GM18520 (cell line): ENCODE measurements around the gene UNC13C.
"Not testable (repeated sequence)": the region's sequence is repeated elsewhere in the genome, so short reads cannot be mapped to it uniquely, and the experiment has no call there.

ENCODE experiments used
- ATAC-seq: cut with Tn5 transposase; IDR thresholded peaks from one replicate; pipeline ENCODE4 v1.9.1; 2021; ENCODE audit not compliant: unreplicated experiment

The UNC13C gene

GRCh38 chr15:53978253-53978906 is at the start of gene UNC13C:
UNC13C (plus strand) TSS chr15:53978441; CDS start chr15:54012904, 34,463 bp downstream.
- ATAC-seq, result no peak

- no peak for ATAC-seq
Measured at GRCh38 chr15:53936137-53936536, 42.1 kb upstream of the UNC13C start.

- ATAC-seq, result not testable (repeated sequence)
Measured at GRCh38 chr15:53937632-53938031, 40.6 kb upstream of the UNC13C start.

- ATAC-seq, result no peak
Measured at GRCh38 chr15:53950572-53950971, 27.7 kb upstream of the UNC13C start.

GRCh38 chr15:53955396-53955795 is 22.8 kb upstream of the UNC13C start:
- ATAC-seq, result no peak

GRCh38 chr15:53962646-53963561 is 15.3 kb upstream of the UNC13C start:
- no peak for ATAC-seq

- no peak for ATAC-seq
Measured at GRCh38 chr15:53963801-53964200, 14.4 kb upstream of the UNC13C start.

- ATAC-seq, result no peak
Measured at GRCh38 chr15:53974121-53974520, 4.1 kb upstream of the UNC13C start.

- no peak for ATAC-seq
Measured at GRCh38 chr15:53974813-53975212, 3.4 kb upstream of the UNC13C start.

GRCh38 chr15:53976844-53977392 is 1.3 kb upstream of the UNC13C start:
- ATAC-seq, result no peak

GRCh38 chr15:53979051-53979788 is 979 bp downstream of the UNC13C start:
- ATAC-seq, result no peak

- no peak for ATAC-seq
Measured at GRCh38 chr15:53980021-53980420, 1.8 kb downstream of the UNC13C start.

- no peak for ATAC-seq
Measured at GRCh38 chr15:53982071-53982680, 3.9 kb downstream of the UNC13C start.

GRCh38 chr15:53982876-53983275 is 4.6 kb downstream of the UNC13C start:
- ATAC-seq, result no peak

GRCh38 chr15:53984221-53984620 is 6.0 kb downstream of the UNC13C start:
- ATAC-seq, result no peak

- ATAC-seq, result no peak
Measured at GRCh38 chr15:53985562-53985961, 7.3 kb downstream of the UNC13C start.

GRCh38 chr15:53987480-53987879 is 9.2 kb downstream of the UNC13C start:
- ATAC-seq, result no peak

GRCh38 chr15:54007256-54007655 is 29.0 kb downstream of the UNC13C start:
- no peak for ATAC-seq

GRCh38 chr15:54011656-54012055 is 33.4 kb downstream of the UNC13C start:
- no peak for ATAC-seq

GRCh38 chr15:54014067-54014655 is 35.9 kb downstream of the UNC13C start:
- no peak for ATAC-seq
